H1 (cell line): ENCODE data around the gene CACNA2D3.

Experiments used
- GTF2F1 ChIP-seq: IDR thresholded peaks from 2 replicates; pipeline ENCODE4 v1.6.1; 2012; ENCODE audit warnings: low read depth, low read length, improper control_type of control experiment, borderline replicate concordance
- POLR2A ChIP-seq, 2 experiments: IDR thresholded peaks; 1 replicate in 1 of 2; 2 replicates in 1 of 2; pipeline ENCODE4 v1.6.1; 2011; ENCODE audit warnings: low read depth in 2 of 2, low read length in 2 of 2, mild to moderate bottlenecking in 2 of 2; ENCODE audit errors: control extremely low read depth in 1 of 2
- TF ChIP-seq, protein P1 (sequence below), 3 experiments: IDR thresholded peaks; 1 replicate in 2 of 3; 2 replicates in 1 of 3; pipeline versions ENCODE4 v1.5.1 to v1.6.1; 2011; ENCODE audit warnings: low read length in 3 of 3, mild to moderate bottlenecking in 3 of 3, inconsistent platforms in 2 of 3, low read depth in 1 of 3, moderate library complexity in 1 of 3; ENCODE audit not compliant: insufficient read depth in 1 of 3; ENCODE audit errors: control extremely low read depth in 1 of 3

DNA sequence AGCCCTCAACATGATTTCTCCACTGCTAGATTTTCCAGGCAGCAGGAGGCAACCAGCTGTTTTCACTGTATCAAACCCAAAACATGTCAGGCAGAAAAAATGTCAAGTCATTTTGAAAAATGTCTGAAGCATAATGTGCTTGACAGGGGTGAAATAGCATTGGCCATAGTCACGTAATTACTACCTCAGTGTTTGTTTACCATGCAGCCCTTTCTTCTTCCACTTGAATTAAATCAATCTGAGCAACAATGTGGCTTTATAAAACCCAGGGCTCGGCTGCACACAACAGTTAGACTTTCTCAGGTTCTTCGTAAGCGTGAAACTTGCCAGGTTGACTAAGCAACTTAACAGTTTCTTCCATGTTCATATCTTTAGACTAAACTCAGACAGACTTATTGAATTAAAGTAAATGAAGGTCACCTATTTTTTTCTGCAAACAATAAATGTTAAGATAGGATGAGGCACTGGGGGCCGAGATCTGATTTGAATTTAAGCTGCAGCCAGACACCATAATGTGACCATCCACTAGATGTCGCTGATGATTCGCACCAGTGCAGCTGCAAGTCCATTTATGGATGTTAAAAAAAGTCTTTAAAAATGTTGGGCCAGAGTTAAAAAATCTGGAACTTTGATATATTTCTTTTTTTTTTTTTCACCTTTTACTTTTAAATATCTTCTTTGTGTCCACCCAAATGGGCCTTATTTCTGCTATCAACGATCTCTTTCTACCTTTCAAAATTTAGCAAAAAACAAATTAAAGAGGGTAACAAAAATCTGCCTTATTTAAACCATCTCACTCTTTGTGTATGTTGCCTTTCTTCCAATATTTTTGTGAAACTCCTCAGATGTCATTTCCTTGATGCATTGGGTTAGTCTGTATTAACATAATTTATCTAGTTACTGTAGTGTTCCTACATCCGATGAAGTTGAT is 305.9 kb downstream of the CACNA2D3 start:
- TF ChIP-seq, protein P1, sequence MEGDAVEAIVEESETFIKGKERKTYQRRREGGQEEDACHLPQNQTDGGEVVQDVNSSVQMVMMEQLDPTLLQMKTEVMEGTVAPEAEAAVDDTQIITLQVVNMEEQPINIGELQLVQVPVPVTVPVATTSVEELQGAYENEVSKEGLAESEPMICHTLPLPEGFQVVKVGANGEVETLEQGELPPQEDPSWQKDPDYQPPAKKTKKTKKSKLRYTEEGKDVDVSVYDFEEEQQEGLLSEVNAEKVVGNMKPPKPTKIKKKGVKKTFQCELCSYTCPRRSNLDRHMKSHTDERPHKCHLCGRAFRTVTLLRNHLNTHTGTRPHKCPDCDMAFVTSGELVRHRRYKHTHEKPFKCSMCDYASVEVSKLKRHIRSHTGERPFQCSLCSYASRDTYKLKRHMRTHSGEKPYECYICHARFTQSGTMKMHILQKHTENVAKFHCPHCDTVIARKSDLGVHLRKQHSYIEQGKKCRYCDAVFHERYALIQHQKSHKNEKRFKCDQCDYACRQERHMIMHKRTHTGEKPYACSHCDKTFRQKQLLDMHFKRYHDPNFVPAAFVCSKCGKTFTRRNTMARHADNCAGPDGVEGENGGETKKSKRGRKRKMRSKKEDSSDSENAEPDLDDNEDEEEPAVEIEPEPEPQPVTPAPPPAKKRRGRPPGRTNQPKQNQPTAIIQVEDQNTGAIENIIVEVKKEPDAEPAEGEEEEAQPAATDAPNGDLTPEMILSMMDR (IDR thresholded peaks at IDR 0.05; ENCODE audit: control extremely low read depth in 1 of 3, insufficient read depth in 1 of 3, low read depth in 1 of 3, low read length in 3 of 3), result peak; percentile 63 to 76 (median 70)
- no peak for TF ChIP-seq POLR2A (IDR thresholded peaks at IDR 0.05; ENCODE audit: control extremely low read depth in 1 of 2, low read depth in 2 of 2, low read length in 2 of 2)
- no peak for TF ChIP-seq GTF2F1
